ENCODE results near the gene AHDC1. TPM values are rescaled to one million over a fixed set of nuclear protein-coding genes. Genes with fewer than 3 reads are reported as not detected.
"Not testable (repeated sequence)": the region's sequence is repeated elsewhere in the genome, so short reads cannot be mapped to it uniquely, and the experiment has no call there.

Gene AHDC1
- polyA plus RNA-seq, 1 donor: 19.5 TPM

DNA sequence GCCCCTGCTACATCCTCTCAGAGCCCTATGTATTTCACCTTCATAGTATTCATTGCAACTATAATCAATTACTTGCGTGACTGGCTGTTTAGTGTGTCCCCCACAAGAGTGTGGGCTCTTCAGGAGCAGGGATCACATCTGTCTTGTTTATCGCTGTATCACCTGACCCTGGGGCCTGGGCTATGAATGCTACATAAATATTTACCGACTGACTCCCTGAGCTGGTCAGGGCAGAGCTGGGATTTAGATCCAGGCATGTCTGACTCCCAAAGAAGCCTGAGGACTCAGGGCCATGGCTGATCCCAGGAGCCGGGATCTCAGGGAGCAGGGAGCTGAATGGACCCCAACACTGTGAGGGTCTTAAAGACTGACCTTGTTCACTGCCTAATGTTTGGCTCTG is 49.7 kb downstream of the AHDC1 start:
- Histone ChIP-seq H3K27ac (ENCODE audit: low read length) (no peak overlapping the region), H3K4me3 (ENCODE audit: low read length) (no peak overlapping the region), H3K36me3 (ENCODE audit: control insufficient read depth, insufficient read depth, low read length) (peaks cover 42% of the 10 kb centered on the region), H3K27me3 (ENCODE audit: control insufficient read depth, insufficient read depth, low read length) (no peaks in the 10 kb centered on the region), H3K4me1 (ENCODE audit: control insufficient read depth, insufficient read depth, low read length) (peaks cover 23% of the 10 kb centered on the region), H3K9me3 (ENCODE audit: control insufficient read depth, low read depth, low read length) (peaks cover 20% of the 10 kb centered on the region)
- no peak for DNase-seq
- 100% methylated on average over 1 of the region's 4 CpGs for WGBS (ENCODE audit: insufficient coverage, low lambda C conversion rate)

GRCh38 chr1:27553823-27554222 is 50.1 kb downstream of the AHDC1 start:
- H3K27ac ChIP-seq (ENCODE audit: low read length); DNase-seq; H3K4me3 ChIP-seq (ENCODE audit: low read length); H3K27me3 ChIP-seq (ENCODE audit: control insufficient read depth, insufficient read depth, low read length): not testable (repeated sequence)
- 100% methylated on average over 2 of the region's 7 CpGs for WGBS (ENCODE audit: insufficient coverage, low lambda C conversion rate)
- Histone ChIP-seq H3K9me3 (ENCODE audit: control insufficient read depth, low read depth, low read length) (peaks cover 20% of the 10 kb centered on the region), H3K4me1 (ENCODE audit: control insufficient read depth, insufficient read depth, low read length) (peaks cover 23% of the 10 kb centered on the region), H3K36me3 (ENCODE audit: control insufficient read depth, insufficient read depth, low read length) (peaks cover 47% of the 10 kb centered on the region)

DNA sequence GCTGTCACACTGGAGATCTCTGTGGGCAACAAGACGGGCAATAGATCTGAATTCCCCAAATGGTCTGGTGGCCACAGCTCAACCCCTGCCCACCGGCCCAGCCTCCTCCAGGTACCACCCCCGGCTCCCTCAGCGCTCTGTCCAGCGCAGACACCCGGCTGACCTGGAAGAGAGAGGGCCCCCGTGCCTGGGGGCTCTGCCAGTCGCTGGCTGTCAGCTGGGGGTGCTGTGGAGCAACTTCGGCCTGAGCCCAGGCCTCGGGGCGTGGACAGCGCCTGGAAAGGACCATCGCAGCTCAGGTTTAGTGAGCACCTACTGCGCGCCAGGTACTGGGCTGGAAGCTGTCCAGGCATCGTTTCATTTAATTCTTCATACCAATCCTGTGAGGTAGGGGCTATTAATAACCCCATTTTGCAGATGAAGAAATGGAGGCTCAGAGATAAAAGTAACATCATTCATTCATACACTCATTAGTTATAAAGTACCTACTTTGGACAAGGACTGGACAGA is 51.0 kb downstream of the AHDC1 start:
- no peak overlapping the region for H3K4me3 ChIP-seq (ENCODE audit: low read length)
- H3K4me1 ChIP-seq (ENCODE audit: control insufficient read depth, insufficient read depth, low read length): peaks cover 15% of the 10 kb centered on the region
- no peak overlapping the region for H3K27ac ChIP-seq (ENCODE audit: low read length)
- DNase-seq: no peak
- no CpG with 5 or more reads among the region's 16 CpGs for WGBS (ENCODE audit: insufficient coverage, low lambda C conversion rate)
- peaks cover 56% of the 10 kb centered on the region for H3K36me3 ChIP-seq (ENCODE audit: control insufficient read depth, insufficient read depth, low read length)
- peaks cover 20% of the 10 kb centered on the region for H3K9me3 ChIP-seq (ENCODE audit: control insufficient read depth, low read depth, low read length)
- H3K27me3 ChIP-seq (ENCODE audit: control insufficient read depth, insufficient read depth, low read length): no peaks in the 10 kb centered on the region

GRCh38 chr1:27551953-27552312 is 52.0 kb downstream of the AHDC1 start:
- peaks cover 66% of the 10 kb centered on the region for H3K36me3 ChIP-seq (ENCODE audit: control insufficient read depth, insufficient read depth, low read length)
- peaks cover 20% of the 10 kb centered on the region for H3K9me3 ChIP-seq (ENCODE audit: control insufficient read depth, low read depth, low read length)
- H3K27ac ChIP-seq (ENCODE audit: low read length): no peak overlapping the region
- H3K4me3 ChIP-seq (ENCODE audit: low read length): no peak overlapping the region
- no peak for DNase-seq
- no CpG with 5 or more reads among the region's 14 CpGs for WGBS (ENCODE audit: insufficient coverage, low lambda C conversion rate)
- peaks cover 7% of the 10 kb centered on the region for H3K4me1 ChIP-seq (ENCODE audit: control insufficient read depth, insufficient read depth, low read length)
- no peaks in the 10 kb centered on the region for H3K27me3 ChIP-seq (ENCODE audit: control insufficient read depth, insufficient read depth, low read length)

- Histone ChIP-seq H3K4me1 (ENCODE audit: control insufficient read depth, insufficient read depth, low read length) (peaks cover 3% of the 10 kb centered on the region), H3K4me3 (ENCODE audit: low read length) (no peak overlapping the region), H3K36me3 (ENCODE audit: control insufficient read depth, insufficient read depth, low read length) (peaks cover 72% of the 10 kb centered on the region), H3K27ac (ENCODE audit: low read length) (no peak overlapping the region), H3K27me3 (ENCODE audit: control insufficient read depth, insufficient read depth, low read length) (no peaks in the 10 kb centered on the region), H3K9me3 (ENCODE audit: control insufficient read depth, low read depth, low read length) (peaks cover 20% of the 10 kb centered on the region)
- no CpG with 5 or more reads among the region's 48 CpGs for WGBS (ENCODE audit: insufficient coverage, low lambda C conversion rate)
- no peak for DNase-seq
Measured at GRCh38 chr1:27551170-27551952, 52.6 kb downstream of the AHDC1 start.

- no CpG with 5 or more reads among the region's 44 CpGs for WGBS (ENCODE audit: insufficient coverage, low lambda C conversion rate)
- no peak overlapping the region for H3K27ac ChIP-seq (ENCODE audit: low read length)
- H3K27me3 ChIP-seq (ENCODE audit: control insufficient read depth, insufficient read depth, low read length): no peaks in the 10 kb centered on the region
Measured at GRCh38 chr1:27550510-27551169, 53.3 kb downstream of the AHDC1 start.

DNA sequence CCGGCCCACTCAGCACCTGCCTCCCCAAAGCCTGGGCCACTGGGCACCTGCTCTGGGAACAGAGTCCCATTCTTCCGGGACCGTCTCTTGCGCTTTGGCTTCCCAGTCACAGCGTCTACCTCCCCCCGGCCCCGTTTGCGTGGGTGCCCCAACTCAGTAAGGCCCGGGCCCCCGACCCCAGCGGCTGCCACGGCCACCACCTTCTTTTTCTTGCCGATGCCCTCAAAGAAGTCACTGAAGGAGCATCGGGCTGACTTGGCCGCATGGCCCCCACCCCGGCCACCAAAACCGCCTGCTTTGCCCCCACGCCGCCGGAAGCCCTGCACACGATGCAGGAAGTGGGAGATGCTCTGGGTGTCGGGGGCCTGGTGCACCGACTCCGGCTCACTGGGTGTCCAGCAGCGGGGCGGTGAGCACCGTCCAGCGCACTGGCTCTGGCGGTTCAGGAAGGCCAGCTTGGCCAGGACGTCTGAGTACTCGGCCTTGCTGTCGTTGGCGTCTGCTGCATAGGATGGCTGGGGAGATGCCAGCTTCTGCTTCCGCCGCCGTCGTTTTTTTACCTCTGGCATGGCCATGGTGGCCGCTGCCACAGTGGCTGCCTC is 54.0 kb downstream of the AHDC1 start:
- Histone ChIP-seq H3K27ac (ENCODE audit: low read length) (no peak overlapping the region), H3K36me3 (ENCODE audit: control insufficient read depth, insufficient read depth, low read length) (peaks cover 83% of the 10 kb centered on the region), H3K9me3 (ENCODE audit: control insufficient read depth, low read depth, low read length) (peaks cover 20% of the 10 kb centered on the region), H3K27me3 (ENCODE audit: control insufficient read depth, insufficient read depth, low read length) (no peaks in the 10 kb centered on the region), H3K4me3 (ENCODE audit: low read length) (no peak overlapping the region), H3K4me1 (ENCODE audit: control insufficient read depth, insufficient read depth, low read length) (no peaks in the 10 kb centered on the region)
- WGBS (ENCODE audit: insufficient coverage, low lambda C conversion rate): no CpG with 5 or more reads among the region's 38 CpGs
- no peak for DNase-seq

More at GRCh38 chr1:27550510-27551169, 53.3 kb downstream of the AHDC1 start:
- Histone ChIP-seq H3K9me3 (ENCODE audit: control insufficient read depth, low read depth, low read length) (peaks cover 20% of the 10 kb centered on the region), H3K36me3 (ENCODE audit: control insufficient read depth, insufficient read depth, low read length) (peaks cover 78% of the 10 kb centered on the region), H3K4me1 (ENCODE audit: control insufficient read depth, insufficient read depth, low read length) (no peaks in the 10 kb centered on the region), H3K4me3 (ENCODE audit: low read length) (no peak overlapping the region)
- no peak for DNase-seq

DNA sequence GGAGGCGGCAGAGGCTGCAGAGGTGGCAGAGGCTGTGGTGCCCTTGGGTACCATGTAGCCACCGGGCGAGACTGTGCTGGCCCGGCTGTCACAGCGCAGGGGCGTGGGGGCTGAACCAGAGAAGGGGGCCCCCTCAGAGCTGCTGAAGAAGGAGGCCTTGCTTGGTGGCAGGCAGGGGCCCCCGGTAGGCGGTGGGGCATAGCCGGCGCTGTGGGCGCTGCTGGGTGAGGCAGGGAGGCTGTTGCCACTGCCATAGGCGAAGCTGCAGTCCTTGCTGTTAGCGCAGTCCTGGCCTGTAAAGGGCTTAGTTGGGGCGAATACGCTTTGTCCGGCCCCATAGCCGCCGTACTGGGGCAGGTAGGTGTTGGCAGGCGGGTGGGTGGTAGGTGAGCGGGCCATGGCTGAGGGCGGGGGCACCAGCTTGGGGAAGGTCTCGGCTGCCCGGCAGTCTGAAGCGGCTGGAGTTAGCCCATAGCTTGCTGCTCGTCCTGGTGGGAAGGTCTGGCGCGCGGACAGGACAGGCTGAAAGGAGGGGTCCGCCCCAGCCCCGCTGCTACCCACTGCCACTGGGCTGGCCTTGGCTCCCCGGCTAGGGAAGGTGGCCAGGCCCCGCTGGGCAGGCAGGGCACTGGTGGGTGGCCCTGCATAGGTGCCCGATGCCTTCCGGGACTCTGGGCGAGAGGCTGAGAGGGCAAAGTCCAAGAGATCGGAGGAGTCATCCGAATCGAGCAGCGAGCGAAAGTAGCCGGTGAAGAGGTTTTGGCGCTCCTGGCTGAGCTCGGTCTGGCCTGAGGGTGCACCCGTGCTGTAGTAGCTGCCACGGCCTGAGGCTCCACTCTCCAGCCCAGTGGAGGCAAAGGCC is 54.9 kb downstream of the AHDC1 start:
- WGBS (ENCODE audit: insufficient coverage, low lambda C conversion rate): no CpG with 5 or more reads among the region's 45 CpGs
- Histone ChIP-seq H3K27me3 (ENCODE audit: control insufficient read depth, insufficient read depth, low read length) (no peaks in the 10 kb centered on the region), H3K4me1 (ENCODE audit: control insufficient read depth, insufficient read depth, low read length) (no peaks in the 10 kb centered on the region), H3K4me3 (ENCODE audit: low read length) (no peak overlapping the region), H3K9me3 (ENCODE audit: control insufficient read depth, low read depth, low read length) (peaks cover 20% of the 10 kb centered on the region), H3K36me3 (ENCODE audit: control insufficient read depth, insufficient read depth, low read length) (peaks cover 83% of the 10 kb centered on the region), H3K27ac (ENCODE audit: low read length) (no peak overlapping the region)
- DNase-seq: no peak

GRCh38 chr1:27548136-27548853 is 55.6 kb downstream of the AHDC1 start:
- no peak overlapping the region for H3K4me3 ChIP-seq (ENCODE audit: low read length)
- WGBS (ENCODE audit: insufficient coverage, low lambda C conversion rate): 80% methylated on average over 1 of the region's 39 CpGs
- peaks cover 85% of the 10 kb centered on the region for H3K36me3 ChIP-seq (ENCODE audit: control insufficient read depth, insufficient read depth, low read length)
- H3K9me3 ChIP-seq (ENCODE audit: control insufficient read depth, low read depth, low read length): peaks cover 20% of the 10 kb centered on the region
- DNase-seq: no peak
- H3K27me3 ChIP-seq (ENCODE audit: control insufficient read depth, insufficient read depth, low read length): no peaks in the 10 kb centered on the region
- no peak overlapping the region for H3K27ac ChIP-seq (ENCODE audit: low read length)
- H3K4me1 ChIP-seq (ENCODE audit: control insufficient read depth, insufficient read depth, low read length): peaks cover 8% of the 10 kb centered on the region

All from large intestine (tissue), 3 donors.